GM12878 (cell line): ENCODE measurements around the gene LPIN3. TPM values are rescaled to one million over a fixed set of nuclear protein-coding genes. Genes with fewer than 3 reads are reported as not detected.

Source experiments
- ATAC-seq: fragments of 200-7000 bp; cut with Tn5 transposase; 3 replicates; pipeline ENCODE4 v1.9.1; 2020; ENCODE audit warnings: mild to moderate bottlenecking, moderate library complexity
- BruUV-seq: library from RNA; stranded (reverse); fragments of 400-500 nt; replicated peaks from 2 replicates; lab custom pipeline; 2021; lab: Mats Ljungman, UMichigan
- CTCF ChIA-PET: fragments of 300-600 bp; sonication (Branson Sonifier 250); formaldehyde crosslinking; extraction: SDS; loops from one replicate; lab custom pipeline; 2021; ENCODE audit warnings: inconsistent platforms; lab: Yijun Ruan, JAX
- POLR2A ChIA-PET: fragments of 350-600 bp; formaldehyde crosslinking; extraction: SDS; loops from one replicate; lab custom pipeline; 2021; ENCODE audit warnings: inconsistent platforms; lab: Charles Lee
- RAD21 ChIA-PET: fragments of 300-600 bp; sonication (Branson Sonifier 250); formaldehyde crosslinking; loops from one replicate; lab custom pipeline; 2023; ENCODE audit warnings: antibody characterized with exemption; ENCODE audit not compliant: unreplicated experiment; lab: Charles Lee
- SMC1A ChIA-PET: fragments of 300-600 bp; sonication (Branson Sonifier 250); formaldehyde crosslinking; loops from one replicate; lab custom pipeline; 2023; ENCODE audit not compliant: unreplicated experiment, uncharacterized antibody; lab: Charles Lee
- DNase-seq: peaks from one replicate; pipeline ENCODE4 v3.0.0-alpha.2; 2011; ENCODE audit warnings: low read depth, low spot score
- FAIRE-seq: peaks from 3 replicates; lab custom pipeline; 2011; peaks lifted over from hg19 to GRCh38; lab: Jason Lieb, UNC
- H2AFZ ChIP-seq: 2 replicates; pipeline ENCODE4 v1.6.0; 2011; ENCODE audit warnings: low read depth, low read length, control low read depth; ENCODE audit not compliant: control insufficient read depth
- H3K27ac ChIP-seq: 2 replicates; pipeline ENCODE4 v1.5.1; 2011; ENCODE audit warnings: control low read depth; ENCODE audit not compliant: control insufficient read depth, insufficient read depth
- H3K27me3 ChIP-seq, 2 experiments: replicated peaks in 1 of 2; 2 replicates each; pipeline versions ENCODE4 v1.6.0 to v1.6.1; 2011; ENCODE audit warnings: low read length in 1 of 2; ENCODE audit not compliant: control insufficient read depth in 2 of 2, insufficient read depth in 2 of 2
- H3K36me3 ChIP-seq, 2 experiments: 2 replicates each; pipeline ENCODE4 v1.5.1; 2011; ENCODE audit warnings: low read length in 1 of 2; ENCODE audit not compliant: control insufficient read depth in 2 of 2, insufficient read depth in 2 of 2
- H3K4me1 ChIP-seq: 2 replicates; pipeline ENCODE4 v1.6.1; 2011; ENCODE audit warnings: mild to moderate bottlenecking, low read length, moderate library complexity, mixed read lengths; ENCODE audit not compliant: control insufficient read depth, insufficient read depth
- H3K4me2 ChIP-seq: 2 replicates; pipeline ENCODE4 v1.6.0; 2011; ENCODE audit warnings: control low read depth; ENCODE audit not compliant: control insufficient read depth, insufficient read depth
- H3K4me3 ChIP-seq: fragments of 200-600 bp; sonication (generic); 2 replicates; pipeline ENCODE4 v1.5.1; 2016
- H3K79me2 ChIP-seq: 2 replicates; pipeline ENCODE4 v1.6.0; 2011; ENCODE audit warnings: low read length; ENCODE audit not compliant: control insufficient read depth, insufficient read depth
- H3K9ac ChIP-seq: 2 replicates; pipeline ENCODE4 v1.8.0; 2011; ENCODE audit warnings: low read length, control low read depth, mixed read lengths; ENCODE audit not compliant: control insufficient read depth, insufficient read depth
- H3K9me3 ChIP-seq: replicated peaks from 3 replicates; pipeline ENCODE4 v1.5.1; 2011; ENCODE audit warnings: mild to moderate bottlenecking, low read length; ENCODE audit not compliant: control insufficient read depth, insufficient read depth
- H4K20me1 ChIP-seq: 2 replicates; pipeline ENCODE4 v1.6.0; 2011; ENCODE audit not compliant: control insufficient read depth, insufficient read depth
- ASH2L ChIP-seq: fragments of 300-600, 200-600 bp; sonication (generic); IDR thresholded peaks from 2 replicates; pipeline ENCODE4 v1.6.1; 2017; ENCODE audit warnings: low read depth, mild to moderate bottlenecking, borderline replicate concordance
- ATF2 ChIP-seq: IDR thresholded peaks from 2 replicates; pipeline ENCODE4 v1.6.1; 2012; ENCODE audit warnings: low read length, inconsistent platforms
- ATF3 ChIP-seq: IDR thresholded peaks from 2 replicates; pipeline ENCODE4 v1.6.1; 2011; ENCODE audit warnings: low read depth, mild to moderate bottlenecking, low read length, moderate library complexity, borderline replicate concordance; ENCODE audit errors: extremely low read depth
- ATF7 ChIP-seq: fragments of 450-650 bp; IDR thresholded peaks from 2 replicates; pipeline ENCODE4 v1.6.1; 2016; ENCODE audit warnings: low read depth, mild to moderate bottlenecking
- BHLHE40 ChIP-seq, 2 experiments: fragments of 450-650 bp in 1 of 2; IDR thresholded peaks; 2 replicates each; pipeline ENCODE4 v1.6.1; 2011 to 2017; ENCODE audit warnings: low read depth in 2 of 2, borderline replicate concordance in 1 of 2, improper control_type of control experiment in 1 of 2, low read length in 1 of 2, mild to moderate bottlenecking in 1 of 2
- EED ChIP-seq: sonication (generic); IDR thresholded peaks from 2 replicates; pipeline ENCODE4 v1.6.1; 2016; ENCODE audit warnings: antibody characterized with exemption, low read depth
- GATAD2B ChIP-seq: fragments of 450-650 bp; conservative IDR thresholded peaks from 2 replicates; pipeline ENCODE4 v1.6.1; 2017; ENCODE audit warnings: low read depth, mild to moderate bottlenecking, moderate library complexity
- HDAC2 ChIP-seq: fragments of 200-600 bp; sonication (generic); IDR thresholded peaks from 2 replicates; pipeline ENCODE4 v1.6.1; 2017
- HDGF ChIP-seq: fragments of 450-650 bp; IDR thresholded peaks from 2 replicates; pipeline ENCODE4 v1.6.1; 2016; ENCODE audit warnings: antibody characterized with exemption
- MAX ChIP-seq: IDR thresholded peaks from 2 replicates; pipeline ENCODE4 v1.6.1; 2012; ENCODE audit warnings: low read depth, low read length, improper control_type of control experiment
- MYB ChIP-seq: fragments of 150-350 bp; IDR thresholded peaks from 2 replicates; pipeline ENCODE4 v1.6.1; 2014; ENCODE audit warnings: mild to moderate bottlenecking, low read depth, low read length, borderline replicate concordance
- PAX8 ChIP-seq: fragments of 450-650 bp; IDR thresholded peaks from 2 replicates; pipeline ENCODE4 v1.6.1; 2017; ENCODE audit warnings: mild to moderate bottlenecking, moderate library complexity
- POLR2AphosphoS2 ChIP-seq: IDR thresholded peaks from 2 replicates; pipeline ENCODE4 v1.6.1; 2011; ENCODE audit warnings: low read depth, mild to moderate bottlenecking, low read length, improper control_type of control experiment, moderate library complexity
- TCF3 ChIP-seq: IDR thresholded peaks from 2 replicates; pipeline ENCODE4 v1.6.1; 2012; ENCODE audit warnings: low read depth, mild to moderate bottlenecking, low read length, borderline replicate concordance; ENCODE audit not compliant: insufficient read depth
- ZBTB11 ChIP-seq: fragments of 450-650 bp; formaldehyde crosslinking; IDR thresholded peaks from 2 replicates; pipeline ENCODE4 v1.5.0; 2022; ENCODE audit warnings: mild to moderate bottlenecking, missing genetic modification characterization
- ZNF207 ChIP-seq: fragments of 450-650 bp; IDR thresholded peaks from 2 replicates; pipeline ENCODE4 v1.6.1; 2014; ENCODE audit warnings: antibody characterized with exemption, mild to moderate bottlenecking, borderline replicate concordance
- ZSCAN29 ChIP-seq: fragments of 450-650 bp; IDR thresholded peaks from 2 replicates; pipeline ENCODE4 v1.6.1; 2017; ENCODE audit warnings: mild to moderate bottlenecking, moderate library complexity
- whole genome bisulfite sequencing: methylation state at CpG from one replicate; pipeline ENCODE4 v1.1.6; 2016; ENCODE audit warnings: low lambda C conversion rate; ENCODE audit not compliant: insufficient replicate concordance, insufficient coverage; ENCODE audit errors: missing lambda C conversion rate; 5-methylcytosine and 5-hydroxymethylcytosine counted together
- in situ Hi-C: fragments of 300-500 bp; cut with MboI; formaldehyde crosslinking; loops from 9 replicates; pipeline ENCODE4 v1.14.3; 2018; ENCODE audit warnings: mixed read lengths
- intact Hi-C: fragments of 100-400 bp; cut with micrococcal nuclease; formaldehyde crosslinking; loops from one replicate; pipeline ENCODE4 v1.14.2; 2022; ENCODE audit not compliant: unreplicated experiment
- polyA plus RNA-seq, 11 experiments: library from polyadenylated mRNA; depleted of rRNA in 4 of 11; unstranded in 6 of 11; stranded (reverse) in 5 of 11; fragments of >200 nt; fragmentation: Nextera tagmentation in 4 of 11; fragmentation: Illumina TruSeq in 1 of 11; extraction: Ambion mirVana in 4 of 11; extraction: Trizol in 1 of 11; gene quantifications; 1 replicate in 1 of 11; 2 replicates in 10 of 11; pipeline versions ENCODE4 v1.2.1 to v1.2.3, GENCODE V29; 2011 to 2016; ENCODE audit warnings: inconsistent platforms in 2 of 11, missing spikeins in 2 of 11, low read depth in 1 of 11
- total RNA-seq, 4 experiments: library from RNA; depleted of rRNA in 3 of 4; stranded (reverse); fragments of >200 nt in 3 of 4; fragmentation: Illumina TruSeq in 1 of 4; extraction: Trizol in 1 of 4; gene quantifications; 2 replicates each; pipeline versions ENCODE4 v1.2.1 to v1.2.3, GENCODE V29; 2013 to 2021
- TF ChIP-seq, protein P1 (sequence below): fragments of 450-650 bp; conservative IDR thresholded peaks from 2 replicates; pipeline ENCODE4 v1.6.1; 2017; ENCODE audit warnings: mild to moderate bottlenecking, moderate library complexity

Gene LPIN3
- total and polyA plus RNA-seq, 10 of the 15 experiments (the other 5 are each of a cell fraction or from before 2014, with no cell fraction given): 0.13 to 1.3 (median 0.51) TPM

DNA sequence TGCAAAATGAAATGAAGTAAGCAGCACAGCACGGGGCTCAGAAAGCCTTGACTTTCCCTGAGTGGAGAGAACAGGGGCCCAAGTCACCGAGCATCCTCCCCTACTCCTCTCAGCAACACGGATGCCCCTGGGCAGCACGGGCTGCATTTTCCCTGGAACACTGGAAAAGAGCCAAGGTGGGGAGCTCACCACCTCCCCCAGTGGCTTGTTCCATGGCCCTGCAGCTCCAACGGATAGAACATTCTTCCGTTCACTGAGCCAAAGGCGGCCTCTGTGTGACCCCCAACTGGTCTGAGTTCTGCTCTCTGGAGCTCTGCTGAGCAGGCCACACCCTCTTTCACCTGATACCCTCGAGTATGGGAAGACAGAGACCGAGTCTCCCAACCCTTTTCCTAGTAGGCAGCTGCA, 46.8 kb downstream of the LPIN3 start:
- in situ Hi-C loops (no loop called here), intact Hi-C loops (no loop called here)
- no peak for FAIRE-seq
- POLR2A ChIA-PET: no interaction called here
- TF ChIP-seq EED (no peak), BHLHE40 (IDR thresholded peaks at IDR 0.05; ENCODE audit: borderline replicate concordance in 1 of 2, low read depth in 2 of 2, low read length in 1 of 2) (no peak), TCF3 (no peak), ZSCAN29 (no peak), ATF7 (no peak), HDAC2 (no peak), PAX8 (no peak), ATF2 (no peak), HDGF (no peak), MYB (no peak), ATF3 (no peak), ASH2L (no peak), MAX (no peak), POLR2AphosphoS2 (no peak), ZBTB11 (CRISPR knock-in tag) (no peak), ZNF207 (no peak), GATAD2B (no peak)
- TF ChIP-seq, protein P1, sequence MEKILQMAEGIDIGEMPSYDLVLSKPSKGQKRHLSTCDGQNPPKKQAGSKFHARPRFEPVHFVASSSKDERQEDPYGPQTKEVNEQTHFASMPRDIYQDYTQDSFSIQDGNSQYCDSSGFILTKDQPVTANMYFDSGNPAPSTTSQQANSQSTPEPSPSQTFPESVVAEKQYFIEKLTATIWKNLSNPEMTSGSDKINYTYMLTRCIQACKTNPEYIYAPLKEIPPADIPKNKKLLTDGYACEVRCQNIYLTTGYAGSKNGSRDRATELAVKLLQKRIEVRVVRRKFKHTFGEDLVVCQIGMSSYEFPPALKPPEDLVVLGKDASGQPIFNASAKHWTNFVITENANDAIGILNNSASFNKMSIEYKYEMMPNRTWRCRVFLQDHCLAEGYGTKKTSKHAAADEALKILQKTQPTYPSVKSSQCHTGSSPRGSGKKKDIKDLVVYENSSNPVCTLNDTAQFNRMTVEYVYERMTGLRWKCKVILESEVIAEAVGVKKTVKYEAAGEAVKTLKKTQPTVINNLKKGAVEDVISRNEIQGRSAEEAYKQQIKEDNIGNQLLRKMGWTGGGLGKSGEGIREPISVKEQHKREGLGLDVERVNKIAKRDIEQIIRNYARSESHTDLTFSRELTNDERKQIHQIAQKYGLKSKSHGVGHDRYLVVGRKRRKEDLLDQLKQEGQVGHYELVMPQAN: no peak
- no peaks in the 10 kb centered on the region for H3K4me1 ChIP-seq
- no peaks in the 10 kb centered on the region for H3K27me3 ChIP-seq
- no peak overlapping the region for H3K4me2 ChIP-seq
- H3K36me3 ChIP-seq: no peaks in the 10 kb centered on the region
- no peaks in the 10 kb centered on the region for H3K79me2 ChIP-seq
- DNase-seq: no peak
- no peak overlapping the region for H3K27ac ChIP-seq
- no TSS peak for BruUV-seq
- CTCF ChIA-PET: no interaction called here
- no peak for ATAC-seq
- 24% methylated on average over 9 of the region's 9 CpGs for WGBS
- H3K9me3 ChIP-seq: no peaks in the 10 kb centered on the region
- H3K9ac ChIP-seq: no peak overlapping the region
- no peak overlapping the region for H3K4me3 ChIP-seq
- H2AFZ ChIP-seq: no peak overlapping the region
- RAD21 ChIA-PET: interaction anchor here (0.6 kb wide), 1 partner anchor 14 kb away, joined by 3 read pairs; no protein-coding TSS in a partner anchor
- SMC1A ChIA-PET: no interaction called here
- no peaks in the 10 kb centered on the region for H4K20me1 ChIP-seq
